NCI-H2029 treated with DMSO at 0.1 percent for 48 hours (cell line): ENCODE measurements around the gene OXT.
"Not testable (repeated sequence)": the region's sequence is repeated elsewhere in the genome, so short reads cannot be mapped to it uniquely, and the experiment has no call there.

ENCODE experiments used
- DNase-seq: peaks from one replicate; lab custom pipeline; 2025; lab: John Stamatoyannopoulos, UW

The OXT gene

GRCh38 chr20:3071610-3072529, at the start of gene OXT:
Gene OXT, plus strand, starts transcription at chr20:3071620. Its CDS starts 36 bp downstream, at chr20:3071656.
- DNase-seq: no peak

GRCh38 chr20:3021777-3022176, 49.6 kb upstream of the OXT start:
- no peak for DNase-seq

GRCh38 chr20:3022559-3023490, 48.6 kb upstream of the OXT start:
- DNase-seq: not testable (repeated sequence)

- DNase-seq: no peak
Measured at GRCh38 chr20:3027987-3028386, 43.4 kb upstream of the OXT start.

- no peak for DNase-seq
Measured at GRCh38 chr20:3031524-3032147, 39.8 kb upstream of the OXT start.

- no peak for DNase-seq
Measured at GRCh38 chr20:3032624-3033023, 38.8 kb upstream of the OXT start.

- no peak for DNase-seq
Measured at GRCh38 chr20:3037654-3038053, 33.8 kb upstream of the OXT start.

GRCh38 chr20:3038454-3038853, 33.0 kb upstream of the OXT start:
- no peak for DNase-seq

GRCh38 chr20:3039426-3039825, 32.0 kb upstream of the OXT start:
- no peak for DNase-seq

- no peak for DNase-seq
Measured at GRCh38 chr20:3040086-3040485, 31.3 kb upstream of the OXT start.

- DNase-seq: peak; percentile 54
Measured at GRCh38 chr20:3041854-3042409, 29.5 kb upstream of the OXT start.

GRCh38 chr20:3042625-3043024, 28.8 kb upstream of the OXT start:
- no peak for DNase-seq

GRCh38 chr20:3043322-3043721, 28.1 kb upstream of the OXT start, which contains the start of gene GNRH2:
Gene GNRH2, plus strand, starts transcription at chr20:3043622. Its CDS starts 793 bp downstream, at chr20:3044415.
- DNase-seq: no peak

GRCh38 chr20:3044336-3044965, 27.0 kb upstream of the OXT start:
- DNase-seq: no peak

GRCh38 chr20:3045042-3045815, 26.2 kb upstream of the OXT start:
- DNase-seq: peak; percentile 41

- DNase-seq: peak; percentile 55
Measured at GRCh38 chr20:3045816-3046676, 25.4 kb upstream of the OXT start, which contains the start of gene MRPS26. Gene MRPS26, plus strand, starts transcription at chr20:3046052. Its CDS starts 17 bp downstream, at chr20:3046069.

GRCh38 chr20:3046677-3047462, 24.6 kb upstream of the OXT start:
- peak; percentile 39 for DNase-seq
